Activated T-cell treated with anti-CD3 and anti-CD28 coated beads, Interleukin-2, amount 50 U/mL, for 48 hours (primary cell): Measurements from ENCODE around the gene SH2D4B.

Source experiments
- DNase-seq, 2 experiments: peaks; one replicate each; pipeline ENCODE4 v3.0.0-alpha.2; 2020

Gene SH2D4B

GRCh38 chr10:80504158-80504811, 33.4 kb upstream of the SH2D4B start:
- DNase-seq: no peak

DNA sequence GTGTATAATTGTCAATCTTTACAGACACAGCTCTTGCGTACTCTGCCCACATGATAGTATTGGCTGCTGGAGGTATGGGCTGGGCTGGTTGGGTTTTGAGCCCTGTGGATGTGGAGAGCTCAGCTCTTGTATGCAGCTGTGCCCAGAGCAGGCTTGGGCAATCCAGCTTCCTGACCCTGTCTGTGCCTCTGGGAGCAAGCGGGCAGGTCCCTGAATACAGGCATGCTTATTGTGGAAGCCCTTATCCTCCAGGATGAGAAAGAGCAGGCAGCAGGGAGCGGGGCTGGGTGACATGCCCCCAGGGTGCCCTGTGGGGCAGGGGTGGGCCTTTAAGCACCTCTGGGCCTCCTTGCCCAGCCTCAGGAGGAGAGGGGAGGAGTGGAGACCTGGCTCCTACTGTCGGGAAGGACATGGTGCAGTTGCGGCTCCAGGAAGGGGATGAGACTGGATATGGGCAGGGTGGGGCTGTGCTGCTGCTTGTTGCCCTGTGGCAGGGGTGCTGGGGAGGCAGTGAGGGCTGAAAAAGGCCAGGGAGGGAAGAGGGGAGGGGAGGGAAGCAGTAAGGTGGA, 32.7 kb upstream of the SH2D4B start:
- no peak for DNase-seq

- no peak for DNase-seq
Observed at GRCh38 chr10:80506189-80506575, 31.5 kb upstream of the SH2D4B start.

DNA sequence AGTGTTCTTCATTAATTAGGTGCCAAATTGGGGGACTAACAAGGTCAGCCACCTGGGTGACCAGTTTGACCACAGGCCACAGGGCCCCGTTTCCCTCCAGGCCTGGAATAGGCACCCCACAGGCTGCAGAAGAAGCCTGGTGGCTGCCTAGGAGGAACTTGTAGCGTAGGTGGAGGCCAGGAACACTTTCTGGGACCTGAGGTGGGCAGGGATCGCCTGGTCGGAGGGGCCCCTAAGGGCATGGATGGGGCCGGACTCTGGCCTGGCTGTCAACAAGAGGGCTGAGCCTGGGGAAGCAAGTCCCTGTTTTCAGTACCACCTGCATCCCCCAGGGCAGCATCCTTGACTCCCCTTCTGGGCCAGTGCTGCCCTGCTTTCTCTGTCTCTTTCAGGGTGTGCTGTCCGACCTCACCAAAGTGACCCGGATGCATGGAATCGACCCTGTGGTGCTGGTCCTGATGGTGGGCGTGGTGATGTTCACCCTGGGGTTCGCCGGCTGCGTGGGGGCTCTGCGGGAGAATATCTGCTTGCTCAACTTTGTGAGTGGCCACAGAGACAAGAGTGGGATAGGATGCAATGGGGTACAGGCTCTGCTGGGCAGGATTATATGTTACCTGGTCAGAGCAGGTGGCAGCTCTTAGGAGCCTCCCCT, 30.7 kb upstream of the SH2D4B start:
- no peak for DNase-seq

DNA sequence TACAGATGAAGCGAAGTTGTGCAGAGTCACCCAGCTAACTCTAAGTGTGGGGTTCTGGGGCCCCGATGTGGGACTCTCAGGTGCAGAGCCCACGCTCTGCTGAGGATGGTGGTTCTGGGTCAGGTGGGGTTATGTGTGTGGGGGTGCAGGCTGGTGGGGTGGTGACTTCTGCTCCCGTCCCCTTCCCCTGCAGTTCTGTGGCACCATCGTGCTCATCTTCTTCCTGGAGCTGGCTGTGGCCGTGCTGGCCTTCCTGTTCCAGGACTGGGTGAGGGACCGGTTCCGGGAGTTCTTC, 28.6 kb upstream of the SH2D4B start:
- no peak for DNase-seq

DNA sequence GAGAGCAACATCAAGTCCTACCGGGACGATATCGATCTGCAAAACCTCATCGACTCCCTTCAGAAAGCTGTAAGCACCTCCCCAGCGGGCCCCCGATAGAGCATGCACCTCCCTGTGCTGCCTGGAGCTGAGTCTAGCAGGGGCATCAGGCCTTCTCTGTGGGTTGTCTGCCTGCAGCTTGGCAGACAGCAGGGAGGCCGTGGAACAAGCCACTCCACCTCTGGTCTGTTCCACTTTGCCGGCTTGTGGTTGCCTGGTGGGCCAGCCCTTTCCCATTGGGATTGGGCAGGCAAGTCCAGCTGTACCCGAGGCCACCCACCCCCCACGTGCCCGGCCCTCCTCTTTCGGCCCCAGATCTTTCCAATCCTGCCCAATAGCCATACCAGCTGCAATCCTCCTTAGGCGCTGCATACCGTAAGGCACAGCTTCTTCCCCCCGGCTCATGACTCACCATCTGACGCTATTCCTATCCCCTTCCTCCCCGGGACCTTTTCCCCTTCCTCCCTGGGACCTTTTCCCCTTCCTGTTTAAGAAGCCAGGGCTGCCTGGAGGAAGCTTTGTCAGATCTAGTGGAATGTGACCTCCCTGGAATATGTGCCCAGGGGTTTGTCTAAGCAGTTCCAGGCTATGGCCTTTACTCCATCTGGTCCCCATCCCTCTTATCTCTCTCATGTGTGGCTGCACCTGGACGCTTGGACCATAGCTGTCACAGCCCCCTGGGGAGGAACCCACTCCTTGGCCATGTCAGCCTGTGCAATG, 28.1 kb upstream of the SH2D4B start:
- no peak for DNase-seq

GRCh38 chr10:80512031-80512526, 25.6 kb upstream of the SH2D4B start:
- DNase-seq: no peak

GRCh38 chr10:80513106-80513505, 24.6 kb upstream of the SH2D4B start:
- no peak for DNase-seq

GRCh38 chr10:80515511-80515910, 22.2 kb upstream of the SH2D4B start:
- no peak for DNase-seq

DNA sequence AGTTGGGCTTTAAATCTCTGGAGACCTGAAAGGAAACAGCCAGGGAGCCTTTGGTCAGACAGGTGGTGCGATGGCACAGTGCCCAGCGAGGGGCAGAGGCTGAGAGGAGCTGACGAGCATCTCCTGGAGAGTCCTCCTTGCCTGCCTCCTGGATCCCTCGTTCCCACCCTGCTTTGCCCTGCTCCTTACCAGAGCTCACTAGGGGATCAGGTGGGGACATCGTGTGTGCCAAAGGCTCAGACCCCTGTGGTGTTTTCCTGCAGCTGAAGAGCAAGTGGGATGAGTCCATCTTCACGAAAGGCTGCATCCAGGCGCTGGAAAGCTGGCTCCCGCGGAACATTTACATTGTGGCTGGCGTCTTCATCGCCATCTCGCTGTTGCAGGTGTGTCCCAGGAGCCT, 21.8 kb upstream of the SH2D4B start:
- no peak for DNase-seq

GRCh38 chr10:80516506-80517075, 21.1 kb upstream of the SH2D4B start:
- no peak for DNase-seq

DNA sequence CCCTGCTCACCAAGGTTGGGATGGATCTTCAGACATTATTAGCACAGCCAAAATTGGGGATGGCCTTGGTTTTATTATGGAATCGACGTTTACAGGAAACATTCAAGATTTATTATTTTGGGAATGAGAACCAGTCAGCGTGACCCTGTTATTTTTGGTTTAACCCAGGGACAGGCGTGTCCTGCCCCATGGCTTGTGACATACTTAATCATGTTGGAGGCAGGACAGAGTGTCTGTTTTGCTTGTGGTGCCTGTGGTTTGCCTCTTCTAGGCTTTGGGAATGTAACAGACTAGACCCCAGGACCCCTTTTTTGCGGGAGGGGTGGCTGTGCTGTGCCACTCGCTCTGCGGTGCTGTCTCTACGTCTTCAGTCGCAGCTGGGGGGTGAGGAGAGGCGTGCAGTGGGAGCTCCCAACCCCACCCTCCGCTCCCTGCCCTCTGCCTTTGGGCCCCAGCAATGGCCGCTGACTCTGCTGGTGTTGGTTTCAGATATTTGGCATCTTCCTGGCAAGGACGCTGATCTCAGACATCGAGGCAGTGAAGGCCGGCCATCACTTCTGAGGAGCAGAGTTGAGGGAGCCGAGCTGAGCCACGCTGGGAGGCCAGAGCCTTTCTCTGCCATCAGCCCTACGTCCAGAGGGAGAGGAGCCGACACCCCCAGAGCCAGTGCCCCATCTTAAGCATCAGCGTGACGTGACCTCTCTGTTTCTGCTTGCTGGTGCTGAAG, 20.1 kb upstream of the SH2D4B start:
- no peak for DNase-seq

DNA sequence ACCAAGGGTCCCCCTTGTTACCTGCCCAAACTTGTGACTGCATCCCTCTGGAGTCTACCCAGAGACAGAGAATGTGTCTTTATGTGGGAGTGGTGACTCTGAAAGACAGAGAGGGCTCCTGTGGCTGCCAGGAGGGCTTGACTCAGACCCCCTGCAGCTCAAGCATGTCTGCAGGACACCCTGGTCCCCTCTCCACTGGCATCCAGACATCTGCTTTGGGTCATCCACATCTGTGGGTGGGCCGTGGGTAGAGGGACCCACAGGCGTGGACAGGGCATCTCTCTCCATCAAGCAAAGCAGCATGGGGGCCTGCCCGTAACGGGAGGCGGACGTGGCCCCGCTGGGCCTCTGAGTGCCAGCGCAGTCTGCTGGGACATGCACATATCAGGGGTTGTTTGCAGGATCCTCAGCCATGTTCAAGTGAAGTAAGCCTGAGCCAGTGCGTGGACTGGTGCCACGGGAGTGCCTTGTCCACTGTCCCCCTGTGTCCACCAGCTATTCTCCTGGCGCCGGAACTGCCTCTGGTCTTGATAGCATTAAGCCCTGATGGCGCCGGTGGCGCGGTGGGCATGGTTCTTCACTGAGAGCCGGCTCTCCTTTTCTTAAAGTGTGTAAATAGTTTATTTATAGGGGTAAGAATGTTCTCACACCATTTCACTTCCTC, 19.4 kb upstream of the SH2D4B start:
- DNase-seq: no peak

DNA sequence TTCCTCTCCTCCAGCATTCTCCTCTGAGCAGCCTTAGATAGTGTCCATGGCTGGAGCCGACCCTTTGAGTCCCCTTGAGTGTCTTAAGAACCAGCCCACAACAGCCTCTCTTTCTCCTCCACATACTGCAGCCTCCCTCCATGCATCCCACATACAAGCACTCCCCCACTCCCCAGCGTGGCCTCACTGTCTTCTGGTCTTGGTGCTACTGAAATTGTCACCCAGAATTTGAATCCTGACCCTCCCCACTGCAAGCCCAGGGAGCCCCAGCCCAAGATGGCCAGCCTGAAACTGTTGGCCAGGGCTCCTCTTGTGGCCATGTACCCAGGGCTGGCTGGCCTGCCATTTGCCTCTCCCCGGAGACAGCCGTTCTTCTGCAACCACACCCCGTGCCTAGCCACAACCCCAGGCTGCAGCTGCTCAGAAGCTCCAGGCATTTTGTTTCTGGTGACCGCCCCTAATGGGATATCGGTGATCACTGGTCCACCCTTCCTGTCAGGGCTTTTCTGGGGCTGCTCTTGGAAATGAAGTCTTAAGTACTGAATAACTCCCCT, 18.8 kb upstream of the SH2D4B start:
- no peak for DNase-seq

- no peak for DNase-seq
Observed at GRCh38 chr10:80519936-80520650, 17.6 kb upstream of the SH2D4B start.

DNA sequence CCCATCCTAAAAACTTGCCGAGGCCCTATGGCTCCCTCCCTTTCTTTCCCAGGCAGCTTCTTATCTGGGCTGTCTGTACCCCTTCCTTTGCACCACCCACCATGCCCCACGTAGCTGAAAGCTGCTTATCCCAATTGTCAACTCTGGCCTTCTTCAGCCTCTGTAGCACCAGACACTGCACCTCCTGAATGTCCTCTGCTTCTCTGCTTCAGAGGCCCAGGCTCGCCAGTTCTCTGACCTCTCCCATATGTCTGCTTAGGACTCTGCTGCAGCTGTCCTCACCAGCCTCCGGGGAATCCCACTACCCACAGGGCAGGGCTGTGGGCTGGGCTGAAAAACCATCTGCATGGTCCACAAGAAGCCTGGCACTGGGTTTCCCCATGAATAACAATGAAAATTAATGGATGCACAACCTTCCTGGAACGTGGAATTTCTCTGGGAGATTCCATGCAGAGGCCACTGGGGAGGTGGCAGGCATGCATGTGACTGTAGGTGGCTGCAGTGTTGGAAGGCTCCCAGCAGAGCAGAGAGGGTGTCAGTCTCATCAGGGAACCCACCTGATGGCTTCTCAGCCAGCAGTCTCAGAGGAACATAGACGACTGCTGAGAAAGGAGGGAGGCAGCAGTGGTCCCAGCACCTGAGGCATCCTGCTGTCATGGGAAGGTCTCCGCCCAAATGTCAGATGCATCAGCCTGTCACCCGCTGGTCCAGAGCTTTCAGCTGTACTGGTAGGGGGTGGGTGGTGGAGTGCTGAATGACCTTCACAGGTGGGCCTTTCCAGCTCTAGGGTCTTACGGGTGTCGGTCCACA, 16.8 kb upstream of the SH2D4B start:
- no peak for DNase-seq

DNA sequence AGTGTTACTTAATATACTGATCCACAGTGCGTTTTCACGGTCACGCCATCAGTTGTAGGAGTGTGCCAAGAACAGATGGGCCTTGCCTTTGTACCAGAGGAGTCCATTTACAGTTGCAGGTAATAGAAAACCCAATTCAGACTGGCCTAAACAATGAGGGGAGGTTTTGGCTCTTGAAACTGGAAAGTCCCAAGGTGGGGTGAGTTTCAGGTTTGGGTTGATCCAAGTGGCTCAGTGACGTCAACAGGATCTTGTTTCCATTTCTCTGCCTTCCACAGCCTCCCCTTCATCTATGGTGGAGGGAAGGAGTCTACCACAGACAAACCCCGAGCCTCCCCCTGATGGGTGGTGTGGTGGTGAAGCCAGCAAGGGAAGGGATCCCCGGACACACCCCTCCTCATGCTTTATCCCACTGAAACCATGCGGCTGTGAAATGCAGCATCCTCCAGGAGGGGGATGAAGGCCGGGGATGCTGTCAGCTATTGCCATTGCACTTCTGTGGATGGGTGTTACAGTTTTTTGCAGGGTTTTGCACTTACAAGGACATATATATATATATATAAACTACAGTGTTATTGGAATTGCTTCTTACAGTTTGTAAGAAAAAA, 14.8 kb upstream of the SH2D4B start:
- no peak for DNase-seq

GRCh38 chr10:80523773-80524172, 13.9 kb upstream of the SH2D4B start:
- no peak for DNase-seq

GRCh38 chr10:80524190-80524909, 13.4 kb upstream of the SH2D4B start:
- DNase-seq: no peak
